ENCODE data around the gene ANKRD50. TPM values are rescaled to one million over a fixed set of nuclear protein-coding genes. Genes with fewer than 3 reads are reported as not detected.

ANKRD50 gene
- total and polyA plus RNA-seq, 2 of the 4 experiments (the other 2 are of a cell fraction) = 8.1 to 35.3 TPM

DNA sequence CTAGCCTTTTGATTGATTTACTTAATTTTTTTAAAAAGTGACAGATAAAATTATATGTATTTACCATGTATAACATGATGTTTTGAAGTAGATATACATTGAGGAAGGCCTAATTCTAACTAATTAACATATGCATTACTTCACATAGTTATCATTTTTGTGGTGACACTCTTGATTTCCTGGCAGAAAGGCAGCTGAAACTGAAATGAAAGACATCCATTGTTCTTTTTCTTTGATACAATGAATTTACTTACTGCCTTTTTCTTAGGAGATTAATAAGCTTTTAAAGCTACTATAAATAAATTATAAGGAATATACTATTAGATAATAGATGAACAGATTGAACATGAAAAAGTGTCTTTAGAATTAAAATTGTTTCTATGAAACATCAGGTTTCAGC is 26.7 kb downstream of the ANKRD50 start:
- H4K5ac ChIP-seq (ENCODE audit: low read depth, low read length) = no peak overlapping the region

More for the DNA sequence above, 26.7 kb downstream of the ANKRD50 start:
- H3K56ac ChIP-seq (ENCODE audit: extremely low read depth, insufficient read depth, low read length) = no peak overlapping the region
- no peak overlapping the region for H3K9ac ChIP-seq (ENCODE audit: low read depth, low read length)
- dilution Hi-C loops (cut with HindIII; ENCODE audit: low sequenced_read_pairs, unreplicated experiment) = no loop called here
- no TSS peak for BruUV-seq (replicated peaks)
- no peak overlapping the region for H3K14ac ChIP-seq (replicated peaks; ENCODE audit: low read depth, low read length)
- H4K91ac ChIP-seq (ENCODE audit: insufficient read depth, low read depth, low read length) = no peak overlapping the region
- H2BK5ac ChIP-seq (ENCODE audit: low read depth, low read length, poor library complexity, severe bottlenecking) = no peak overlapping the region
- no peaks in the 10 kb centered on the region for H3K4me1 ChIP-seq (ENCODE audit: control insufficient read depth, insufficient read depth, low read length)
- no peak overlapping the region for H3K27ac ChIP-seq (ENCODE audit: insufficient read depth, low read length)
- H3K4me2 ChIP-seq (ENCODE audit: low read depth, low read length) = no peak overlapping the region
- H2AK5ac ChIP-seq (ENCODE audit: low read depth, low read length) = no peak overlapping the region
- H3K36me3 ChIP-seq (ENCODE audit: control insufficient read depth, insufficient read depth, low read length) = 0 out of 2 replicates have a peak, but pooled peaks cover 2% of the 10 kb centered on the region
- H3K4me3 ChIP-seq (ENCODE audit: insufficient read depth, low read depth, low read length) = no peak overlapping the region
- no peak overlapping the region for H2BK15ac ChIP-seq (ENCODE audit: low read depth, low read length)
- no peaks in the 10 kb centered on the region for H3K27me3 ChIP-seq (ENCODE audit: control insufficient read depth, insufficient read depth, low read length)
- no peak overlapping the region for H2AFZ ChIP-seq (replicated peaks; ENCODE audit: low read length, poor library complexity)
- CTCF ChIA-PET = no interaction called here
- no peak overlapping the region for H2AK9ac ChIP-seq (replicated peaks; ENCODE audit: low read depth, low read length, poor library complexity)
- H3K9me3 ChIP-seq (ENCODE audit: control insufficient read depth, insufficient read depth, low read length) = no peaks in the 10 kb centered on the region
- ATAC-seq (ENCODE audit: low read depth) (no peak), DNase-seq (no peak)
- no peak overlapping the region for H2BK120ac ChIP-seq (ENCODE audit: low read depth, low read length)
- H4K20me1 ChIP-seq (ENCODE audit: insufficient read depth, low read length) = peaks cover 11% of the 10 kb centered on the region; the same call in 1 of the 2 replicates
- in situ Hi-C loops (cut with MboI; ENCODE audit: low sequenced_read_pairs) = no loop called here
- intact Hi-C loops (cut with micrococcal nuclease) = no loop called here
- TF ChIP-seq CEBPB (IDR thresholded peaks at IDR 0.05; ENCODE audit: low read depth, low read length) (no peak), NFE2L2 (IDR thresholded peaks at IDR 0.05; ENCODE audit: low read depth, low read length) (no peak), RFX5 (IDR thresholded peaks at IDR 0.05; ENCODE audit: low read depth, low read length) (no peak), MAFK (IDR thresholded peaks at IDR 0.05; ENCODE audit: low read depth, low read length) (no peak), CHD1 (IDR thresholded peaks at IDR 0.05; ENCODE audit: low read depth, low read length) (no peak)
- TF ChIP-seq, protein P1, sequence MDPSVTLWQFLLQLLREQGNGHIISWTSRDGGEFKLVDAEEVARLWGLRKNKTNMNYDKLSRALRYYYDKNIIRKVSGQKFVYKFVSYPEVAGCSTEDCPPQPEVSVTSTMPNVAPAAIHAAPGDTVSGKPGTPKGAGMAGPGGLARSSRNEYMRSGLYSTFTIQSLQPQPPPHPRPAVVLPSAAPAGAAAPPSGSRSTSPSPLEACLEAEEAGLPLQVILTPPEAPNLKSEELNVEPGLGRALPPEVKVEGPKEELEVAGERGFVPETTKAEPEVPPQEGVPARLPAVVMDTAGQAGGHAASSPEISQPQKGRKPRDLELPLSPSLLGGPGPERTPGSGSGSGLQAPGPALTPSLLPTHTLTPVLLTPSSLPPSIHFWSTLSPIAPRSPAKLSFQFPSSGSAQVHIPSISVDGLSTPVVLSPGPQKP (IDR thresholded peaks at IDR 0.05; ENCODE audit: borderline replicate concordance, low read depth, low read length) = no peak
- TF ChIP-seq, protein P2, sequence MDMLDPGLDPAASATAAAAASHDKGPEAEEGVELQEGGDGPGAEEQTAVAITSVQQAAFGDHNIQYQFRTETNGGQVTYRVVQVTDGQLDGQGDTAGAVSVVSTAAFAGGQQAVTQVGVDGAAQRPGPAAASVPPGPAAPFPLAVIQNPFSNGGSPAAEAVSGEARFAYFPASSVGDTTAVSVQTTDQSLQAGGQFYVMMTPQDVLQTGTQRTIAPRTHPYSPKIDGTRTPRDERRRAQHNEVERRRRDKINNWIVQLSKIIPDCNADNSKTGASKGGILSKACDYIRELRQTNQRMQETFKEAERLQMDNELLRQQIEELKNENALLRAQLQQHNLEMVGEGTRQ (IDR thresholded peaks at IDR 0.05; ENCODE audit: low read depth, low read length) = no peak
- POLR2A ChIA-PET (ENCODE audit: unreplicated experiment) = no interaction called here
- no peak overlapping the region for H3K4ac ChIP-seq (ENCODE audit: low read depth, low read length)
- peaks cover 4% of the 10 kb centered on the region; the same call in 1 of the 2 replicates for H3K9me1 ChIP-seq (ENCODE audit: insufficient read depth, low read length)
- no peak overlapping the region for H3K18ac ChIP-seq (ENCODE audit: low read depth, low read length)
- no peak overlapping the region for H2BK20ac ChIP-seq (ENCODE audit: low read depth, low read length)
- no peak overlapping the region for H4K8ac ChIP-seq (ENCODE audit: low read depth in 2 of 2, low read length in 2 of 2)
- H3K23ac ChIP-seq (ENCODE audit: low read depth, low read length) = no peak overlapping the region
- H3K79me1 ChIP-seq (ENCODE audit: low read depth in 1 of 2, low read length in 2 of 2) = peaks cover 35 to 53% of the 10 kb centered on the region in 2 experiments

All from IMR-90 (cell line).